Liver (tissue), 3 donors: ENCODE measurements around the gene GHRL.

ENCODE experiments used
- CTCF ChIP-seq: fragments of 150-350 bp; IDR thresholded peaks from 2 replicates; pipeline ENCODE4 v1.5.1; 2017; ENCODE audit warnings: improper control_type of control experiment, low read depth, low read length; ENCODE audit not compliant: missing input control
- EGR1 ChIP-seq, 2 donors: IDR thresholded peaks; 2 replicates each; pipeline ENCODE4 v1.6.1; 2016 to 2018; ENCODE audit warnings: antibody characterized with exemption in 2 of 2, low read depth in 2 of 2
- FOXA1 ChIP-seq: IDR thresholded peaks from 2 replicates; pipeline ENCODE4 v1.6.1; 2016; ENCODE audit warnings: antibody characterized with exemption
- GABPA ChIP-seq, 2 donors: IDR thresholded peaks in 1 of 2; conservative IDR thresholded peaks in 1 of 2; 2 replicates each; pipeline ENCODE4 v1.6.1; 2016; ENCODE audit warnings: antibody characterized with exemption in 2 of 2, mild to moderate bottlenecking in 1 of 2, moderate library complexity in 1 of 2
- HNF4A ChIP-seq, 2 donors: conservative IDR thresholded peaks; 2 replicates each; pipeline ENCODE4 v1.6.1; 2016; ENCODE audit warnings: antibody characterized with exemption in 2 of 2, mild to moderate bottlenecking in 2 of 2
- MAX ChIP-seq: IDR thresholded peaks from 2 replicates; pipeline ENCODE4 v1.6.1; 2016; ENCODE audit warnings: antibody characterized with exemption
- RAD21 ChIP-seq, 2 donors: IDR thresholded peaks; 2 replicates each; pipeline ENCODE4 v1.6.1; 2016; ENCODE audit warnings: antibody characterized with exemption in 2 of 2, mild to moderate bottlenecking in 2 of 2
- RXRA ChIP-seq, 2 donors: IDR thresholded peaks; 2 replicates each; pipeline ENCODE4 v1.6.1; 2017 to 2018; ENCODE audit warnings: antibody characterized with exemption in 2 of 2, mild to moderate bottlenecking in 1 of 2
- SP1 ChIP-seq: IDR thresholded peaks from 2 replicates; pipeline ENCODE4 v1.6.1; 2018; ENCODE audit warnings: antibody characterized with exemption, mild to moderate bottlenecking
- TAF1 ChIP-seq: conservative IDR thresholded peaks from 2 replicates; pipeline ENCODE4 v1.6.1; 2016; ENCODE audit warnings: antibody characterized with exemption, mild to moderate bottlenecking
- YY1 ChIP-seq: IDR thresholded peaks from 2 replicates; pipeline ENCODE4 v1.6.1; 2016; ENCODE audit warnings: antibody characterized with exemption, mild to moderate bottlenecking
- TF ChIP-seq, protein P1 (sequence below): IDR thresholded peaks from 2 replicates; pipeline ENCODE4 v1.6.1; 2016; ENCODE audit warnings: antibody characterized with exemption
- TF ChIP-seq, protein P2 (sequence below): IDR thresholded peaks from 2 replicates; pipeline ENCODE4 v1.6.1; 2016; ENCODE audit warnings: antibody characterized with exemption
- donor health status: healthy.
- donor health status: healthy.

- no peak for TF ChIP-seq CTCF
- TF ChIP-seq SP1 = no peak
- TF ChIP-seq, protein P1, sequence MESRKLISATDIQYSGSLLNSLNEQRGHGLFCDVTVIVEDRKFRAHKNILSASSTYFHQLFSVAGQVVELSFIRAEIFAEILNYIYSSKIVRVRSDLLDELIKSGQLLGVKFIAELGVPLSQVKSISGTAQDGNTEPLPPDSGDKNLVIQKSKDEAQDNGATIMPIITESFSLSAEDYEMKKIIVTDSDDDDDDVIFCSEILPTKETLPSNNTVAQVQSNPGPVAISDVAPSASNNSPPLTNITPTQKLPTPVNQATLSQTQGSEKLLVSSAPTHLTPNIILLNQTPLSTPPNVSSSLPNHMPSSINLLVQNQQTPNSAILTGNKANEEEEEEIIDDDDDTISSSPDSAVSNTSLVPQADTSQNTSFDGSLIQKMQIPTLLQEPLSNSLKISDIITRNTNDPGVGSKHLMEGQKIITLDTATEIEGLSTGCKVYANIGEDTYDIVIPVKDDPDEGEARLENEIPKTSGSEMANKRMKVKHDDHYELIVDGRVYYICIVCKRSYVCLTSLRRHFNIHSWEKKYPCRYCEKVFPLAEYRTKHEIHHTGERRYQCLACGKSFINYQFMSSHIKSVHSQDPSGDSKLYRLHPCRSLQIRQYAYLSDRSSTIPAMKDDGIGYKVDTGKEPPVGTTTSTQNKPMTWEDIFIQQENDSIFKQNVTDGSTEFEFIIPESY = no peak
- TF ChIP-seq, protein P2, sequence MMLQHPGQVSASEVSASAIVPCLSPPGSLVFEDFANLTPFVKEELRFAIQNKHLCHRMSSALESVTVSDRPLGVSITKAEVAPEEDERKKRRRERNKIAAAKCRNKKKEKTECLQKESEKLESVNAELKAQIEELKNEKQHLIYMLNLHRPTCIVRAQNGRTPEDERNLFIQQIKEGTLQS = no peak
- no peak for TF ChIP-seq YY1
- TF ChIP-seq TAF1 = no peak
- TF ChIP-seq FOXA1 = no peak
- TF ChIP-seq RXRA (IDR thresholded peaks at IDR 0.05) = no peak
- no peak for TF ChIP-seq HNF4A (conservative IDR thresholded peaks at IDR 0.05)
- TF ChIP-seq RAD21 (IDR thresholded peaks at IDR 0.05) = no peak
- no peak for TF ChIP-seq EGR1 (IDR thresholded peaks at IDR 0.05; ENCODE audit: low read depth in 2 of 2)
- TF ChIP-seq MAX = no peak
- TF ChIP-seq GABPA (IDR thresholded peaks at IDR 0.05 in 1 of 2, conservative IDR thresholded peaks at IDR 0.05 in 1 of 2) = no peak
Measured at GRCh38 chr3:10312391-10312790, 19.6 kb upstream of the GHRL start.
